ENCODE measurements around the gene UBE2L3. TPM values are rescaled to one million over a fixed set of nuclear protein-coding genes. Genes with fewer than 3 reads are reported as not detected.

The UBE2L3 gene
- total RNA-seq, 6 experiments from 2014 or later = 16.8 to 34.4 (median 22.1) TPM

DNA sequence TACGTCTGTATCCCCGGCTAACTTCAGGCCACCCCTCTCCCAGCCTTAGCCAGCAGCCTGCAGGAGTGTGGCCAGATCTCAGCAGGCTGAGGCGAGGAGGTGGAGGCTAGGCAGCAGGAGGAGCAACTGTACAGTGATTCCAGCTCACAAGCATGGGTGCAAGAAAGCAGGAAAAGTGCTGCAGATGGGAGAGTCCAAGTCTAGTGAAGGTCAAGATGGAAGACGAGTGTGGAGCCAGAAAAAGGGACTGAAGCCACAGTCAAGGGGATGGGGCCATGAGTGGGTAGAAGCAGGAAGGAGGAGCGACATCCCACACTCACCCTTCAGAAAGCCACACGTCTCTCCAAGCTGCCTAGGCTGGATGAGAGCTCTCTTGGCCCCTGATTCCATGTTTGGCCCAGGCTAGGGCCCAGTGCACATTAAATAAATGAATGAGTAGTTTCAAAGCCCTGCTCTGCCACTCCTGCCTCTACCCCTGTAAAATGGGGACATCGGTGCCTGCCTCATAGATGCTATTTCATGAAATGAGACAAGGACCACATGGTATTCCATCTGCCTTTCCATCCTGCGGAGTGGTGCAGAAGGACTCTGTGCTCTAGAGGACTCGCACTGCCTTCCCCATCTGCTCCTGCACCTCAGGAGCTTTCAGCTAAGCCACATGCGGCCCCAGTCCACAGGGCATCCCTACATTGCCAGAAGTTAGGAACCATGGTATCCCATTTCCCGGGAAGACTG lies 59.4 kb downstream of the UBE2L3 start:
- no peak for DNase-seq
- intact Hi-C loops (cut with DNase I) = loop anchor here in 1 of 2 donors (5.0 kb wide), 1 partner anchor 45 kb away; no protein-coding TSS in a partner anchor

GRCh38 chr22:21628386-21629254 lies 61.1 kb downstream of the UBE2L3 start:
- peak overlapping the region in 1 of 3 donors; percentile 20 for H3K27ac ChIP-seq
- WGBS (ENCODE audit: insufficient coverage, low coverage, low lambda C conversion rate, missing lambda C conversion rate) = 40% methylated on average over 1 of the region's 74 CpGs
- ATAC-seq (no peak), DNase-seq (peak in 2 of 3 donors; percentile 35 to 62)
- no peaks in the 10 kb centered on the region for H3K9me3 ChIP-seq
- H3K4me1 ChIP-seq = peaks cover 0 to 11% (median 3%) of the 10 kb centered on the region in 4 donors
- H3K27me3 ChIP-seq = no peaks in the 10 kb centered on the region
- peak overlapping the region; percentile 80 to 95 (median 82) for H3K4me3 ChIP-seq
- intact Hi-C loops (cut with DNase I) = loop anchor here in 1 of 2 donors (5.0 kb wide), 1 partner anchor 46 kb away; no protein-coding TSS in a partner anchor
- H3K36me3 ChIP-seq = no peaks in the 10 kb centered on the region
- no peak for TF ChIP-seq POLR2A (IDR thresholded peaks at IDR 0.05)
- TF ChIP-seq CTCF (IDR thresholded peaks at IDR 0.05) = no peak

More for the DNA sequence above, 59.4 kb downstream of the UBE2L3 start:
- no peak overlapping the region for H3K27ac ChIP-seq
- TF ChIP-seq POLR2A (IDR thresholded peaks at IDR 0.05) (no peak), CTCF (IDR thresholded peaks at IDR 0.05) (no peak)
- 90% methylated on average over 6 of the region's 11 CpGs for WGBS (ENCODE audit: insufficient coverage, low coverage, low lambda C conversion rate, missing lambda C conversion rate)
- H3K4me3 ChIP-seq = no peak overlapping the region
- H3K36me3 ChIP-seq = peaks cover 0 to 6% (median 0%) of the 10 kb centered on the region in 4 donors
- no peaks in the 10 kb centered on the region for H3K9me3 ChIP-seq
- no peaks in the 10 kb centered on the region for H3K27me3 ChIP-seq
- ATAC-seq = no peak
- H3K4me1 ChIP-seq = peaks cover 0 to 23% (median 3%) of the 10 kb centered on the region in 4 donors

DNA sequence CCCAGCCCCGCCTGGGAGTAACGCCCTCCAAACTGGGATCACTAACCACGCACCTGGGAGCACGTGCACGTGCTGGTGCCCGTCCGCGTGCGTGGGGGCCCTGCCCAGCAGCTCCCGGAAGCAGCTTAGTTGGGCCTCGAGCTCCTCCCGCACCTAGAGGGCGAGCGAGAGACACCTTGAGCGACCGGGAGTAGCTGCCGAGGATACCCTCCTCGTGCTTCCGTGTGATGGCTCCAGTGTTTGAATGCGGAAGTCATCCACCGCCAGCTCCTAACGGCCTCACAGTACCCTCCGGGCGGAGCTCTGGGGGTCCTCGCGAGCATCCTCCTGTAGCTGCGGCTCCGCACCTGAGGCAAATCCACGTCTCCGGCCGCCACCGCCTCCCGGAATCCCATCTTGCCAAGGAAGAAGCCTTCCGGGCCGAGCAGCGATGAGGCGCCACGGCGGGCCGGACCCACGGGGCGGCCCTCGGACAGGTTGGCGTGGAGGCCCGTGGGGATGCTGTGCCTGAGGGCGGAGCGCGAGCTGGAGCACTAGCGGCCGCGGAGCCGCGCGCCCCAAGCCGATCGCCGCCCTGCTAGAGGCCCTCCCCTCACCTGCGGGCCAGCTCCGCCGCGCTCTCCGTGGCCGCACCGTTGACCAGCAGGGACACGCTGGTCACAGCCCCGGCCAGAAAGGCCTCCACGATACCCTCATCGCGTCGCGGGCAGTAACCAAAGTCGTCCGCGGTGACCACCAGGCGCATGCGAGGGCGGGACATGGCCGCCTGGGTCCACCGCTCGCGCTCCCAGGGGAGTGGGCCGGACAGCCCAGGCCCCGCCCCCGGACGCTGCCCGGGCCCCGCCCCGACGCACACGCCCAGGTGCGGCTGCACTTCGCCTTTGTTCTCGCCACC lies 62.0 kb downstream of the UBE2L3 start, which contains the start of gene YDJC:
TSS of gene YDJC (minus strand) at position 768 of the 895 bp plus-strand sequence. CDS start at position 760, 8 bp downstream.
- Histone ChIP-seq H3K9me3 (no peaks in the 10 kb centered on the region), H3K36me3 (no peaks in the 10 kb centered on the region), H3K27ac (peak within 1 kb of the TSS in 2 of 3 donors; percentile 5 to 20), H3K4me1 (peaks cover 0 to 6% (median 2%) of the 10 kb centered on the region in 4 donors), H3K4me3 (peak within 1 kb of the TSS; percentile 80 to 95 (median 82)), H3K27me3 (no peaks in the 10 kb centered on the region)
- intact Hi-C loops (cut with DNase I) = loop anchor here (5.0 kb wide), 2 partner anchors 47 to 52 kb away; no protein-coding TSS in a partner anchor
- TF ChIP-seq POLR2A (IDR thresholded peaks at IDR 0.05) = peak; percentile 67
- peak; percentile 41 to 65 (median 58) for TF ChIP-seq CTCF (IDR thresholded peaks at IDR 0.05)
- ATAC-seq (peak; percentile 93 to 98 (median 96)), DNase-seq (peak; percentile 95 to 96 (median 96))
- WGBS (ENCODE audit: insufficient coverage, low coverage, low lambda C conversion rate, missing lambda C conversion rate) = 0% methylated on average over 2 of the region's 93 CpGs

All from right lobe of liver (tissue), 6 donors.